Lower lobe of right lung (tissue), 2 donors: ENCODE measurements around the gene TTC7B. TPM values are rescaled to one million over a fixed set of nuclear protein-coding genes. Genes with fewer than 3 reads are reported as not detected.

Source experiments
- ATAC-seq, 2 donors: fragments of 200-7000 bp; cut with Tn5 transposase; one replicate each; pipeline ENCODE4 v1.9.1; 2020 to 2022; ENCODE audit warnings: mild to moderate bottlenecking in 2 of 2, moderate library complexity in 2 of 2
- DNase-seq: peaks from one replicate; pipeline ENCODE4 v3.0.0-alpha.2; 2020
- H3K27ac ChIP-seq: fragments of 200-600 bp; one replicate; pipeline ENCODE4 v1.8.0; 2022
- H3K27me3 ChIP-seq: fragments of 200-600 bp; one replicate; pipeline ENCODE4 v1.8.0; 2022; ENCODE audit warnings: low read depth
- H3K36me3 ChIP-seq: fragments of 200-600 bp; one replicate; pipeline ENCODE4 v1.8.0; 2022; ENCODE audit warnings: mild to moderate bottlenecking
- H3K4me1 ChIP-seq: fragments of 200-600 bp; one replicate; pipeline ENCODE4 v1.8.0; 2022
- H3K4me3 ChIP-seq: fragments of 200-600 bp; one replicate; pipeline ENCODE4 v1.8.0; 2022; ENCODE audit warnings: mild to moderate bottlenecking
- H3K9me3 ChIP-seq: fragments of 200-600 bp; one replicate; pipeline ENCODE4 v1.8.0; 2022
- intact Hi-C: fragments of 100-400 bp; cut with DNase I; formaldehyde crosslinking; loops from one replicate; pipeline ENCODE4 v1.11.0; 2022
- total RNA-seq: library from RNA; stranded (reverse); fragmentation: NEBNext Ultra II Directional; extraction: Animal tissue kit (Norgen Biotek cat#: 25700); gene quantifications from one replicate; pipeline ENCODE4 v1.2.1, GENCODE V29; 2021
- TF ChIP-seq, protein P1 (sequence below): fragments of 200-600 bp; IDR thresholded peaks from one replicate; pipeline ENCODE4 v1.8.0; 2022; ENCODE audit warnings: antibody characterized with exemption, mild to moderate bottlenecking
- donor health status: DM: no; HTN: yes; CAD: no; lungs with severe emphysema.

TTC7B gene
- total RNA-seq, 1 donor from 2014 or later, result 54.1 TPM

DNA sequence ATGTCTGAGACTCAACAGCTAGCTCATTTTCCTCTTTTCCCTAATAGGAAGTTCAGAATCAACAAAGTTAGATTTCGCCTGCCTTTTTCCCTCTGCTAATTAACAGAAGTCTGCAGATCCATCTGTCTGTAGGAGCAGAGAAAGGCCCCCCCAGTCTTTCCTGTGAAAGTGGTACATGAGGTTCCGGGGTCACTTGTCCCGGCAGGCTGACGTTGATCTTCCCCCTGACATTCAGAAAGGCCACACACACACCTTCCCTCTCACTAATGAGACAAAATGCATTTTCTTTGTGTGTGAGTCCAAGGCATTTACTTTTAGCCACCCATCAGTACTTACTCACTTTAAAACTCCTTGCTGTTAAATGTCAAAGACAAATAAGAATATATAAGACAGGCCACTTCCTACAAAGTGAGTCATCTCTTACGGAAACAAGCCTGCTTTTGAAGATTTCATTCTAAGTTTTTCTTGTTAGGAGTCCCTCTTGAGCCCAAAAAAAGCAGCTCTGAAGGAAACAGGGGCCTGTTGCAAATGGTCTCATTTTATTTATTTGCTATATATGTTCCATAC is 138.7 kb downstream of the TTC7B start:
- no peaks in the 10 kb centered on the region for H3K36me3 ChIP-seq
- DNase-seq (no peak), ATAC-seq (no peak)
- TF ChIP-seq, protein P1, sequence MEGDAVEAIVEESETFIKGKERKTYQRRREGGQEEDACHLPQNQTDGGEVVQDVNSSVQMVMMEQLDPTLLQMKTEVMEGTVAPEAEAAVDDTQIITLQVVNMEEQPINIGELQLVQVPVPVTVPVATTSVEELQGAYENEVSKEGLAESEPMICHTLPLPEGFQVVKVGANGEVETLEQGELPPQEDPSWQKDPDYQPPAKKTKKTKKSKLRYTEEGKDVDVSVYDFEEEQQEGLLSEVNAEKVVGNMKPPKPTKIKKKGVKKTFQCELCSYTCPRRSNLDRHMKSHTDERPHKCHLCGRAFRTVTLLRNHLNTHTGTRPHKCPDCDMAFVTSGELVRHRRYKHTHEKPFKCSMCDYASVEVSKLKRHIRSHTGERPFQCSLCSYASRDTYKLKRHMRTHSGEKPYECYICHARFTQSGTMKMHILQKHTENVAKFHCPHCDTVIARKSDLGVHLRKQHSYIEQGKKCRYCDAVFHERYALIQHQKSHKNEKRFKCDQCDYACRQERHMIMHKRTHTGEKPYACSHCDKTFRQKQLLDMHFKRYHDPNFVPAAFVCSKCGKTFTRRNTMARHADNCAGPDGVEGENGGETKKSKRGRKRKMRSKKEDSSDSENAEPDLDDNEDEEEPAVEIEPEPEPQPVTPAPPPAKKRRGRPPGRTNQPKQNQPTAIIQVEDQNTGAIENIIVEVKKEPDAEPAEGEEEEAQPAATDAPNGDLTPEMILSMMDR, result no peak
- no peaks in the 10 kb centered on the region for H3K27me3 ChIP-seq
- no peak overlapping the region for H3K4me3 ChIP-seq
- H3K9me3 ChIP-seq, result no peaks in the 10 kb centered on the region
- intact Hi-C loops, result no loop called here
- H3K4me1 ChIP-seq, result peaks cover 15% of the 10 kb centered on the region
- H3K27ac ChIP-seq, result peak overlapping the region; percentile 8

DNA sequence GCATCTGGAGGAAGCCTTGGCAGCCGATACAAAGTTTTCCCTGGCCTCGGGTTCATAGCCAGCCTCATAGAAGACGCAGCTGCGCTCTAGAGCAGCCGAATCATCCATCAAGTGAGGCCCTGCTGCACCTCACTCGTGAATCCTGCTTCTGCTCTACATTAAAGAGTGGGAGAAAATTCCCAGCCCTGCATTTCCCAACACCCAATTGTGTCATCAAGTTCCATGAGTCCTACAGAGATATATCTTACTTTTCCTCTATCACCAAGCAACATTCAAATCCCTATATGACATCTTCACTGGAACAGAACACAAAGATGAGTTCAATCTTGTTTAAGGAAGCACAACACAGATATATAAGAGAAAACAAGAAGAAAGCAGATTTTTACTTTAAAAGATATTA is 139.3 kb downstream of the TTC7B start:
- DNase-seq, result no peak
- Histone ChIP-seq H3K4me1 (peaks cover 15% of the 10 kb centered on the region), H3K4me3 (no peak overlapping the region), H3K36me3 (no peaks in the 10 kb centered on the region), H3K27me3 (no peaks in the 10 kb centered on the region), H3K9me3 (no peaks in the 10 kb centered on the region), H3K27ac (no peak overlapping the region)
- intact Hi-C loops, result no loop called here
- ATAC-seq, result no peak
- TF ChIP-seq, protein P1, result no peak

DNA sequence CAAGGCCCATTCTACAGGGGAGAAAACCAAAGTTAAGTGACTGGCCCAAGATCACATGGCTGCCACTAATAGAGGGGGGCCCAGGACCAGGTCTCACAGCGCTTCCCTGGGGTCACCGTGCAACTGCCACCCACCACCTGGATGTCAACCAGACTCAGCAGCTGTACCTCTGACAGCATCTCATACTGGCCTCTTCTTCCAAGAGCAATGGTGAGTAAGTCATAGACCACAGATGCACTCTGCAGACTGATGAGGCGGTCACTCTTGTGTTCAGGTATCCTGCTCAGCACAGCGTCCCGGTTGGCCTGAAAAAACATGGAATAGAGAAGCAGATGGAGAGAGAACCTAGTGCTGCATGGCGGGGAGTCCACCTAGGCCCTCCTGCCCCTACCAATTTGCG is 139.9 kb downstream of the TTC7B start:
- peaks cover 15% of the 10 kb centered on the region for H3K4me1 ChIP-seq
- no peaks in the 10 kb centered on the region for H3K27me3 ChIP-seq
- no peak for ATAC-seq
- DNase-seq, result no peak
- H3K27ac ChIP-seq, result no peak overlapping the region
- TF ChIP-seq, protein P1, result no peak
- H3K36me3 ChIP-seq, result no peaks in the 10 kb centered on the region
- intact Hi-C loops, result no loop called here
- no peak overlapping the region for H3K4me3 ChIP-seq
- no peaks in the 10 kb centered on the region for H3K9me3 ChIP-seq

DNA sequence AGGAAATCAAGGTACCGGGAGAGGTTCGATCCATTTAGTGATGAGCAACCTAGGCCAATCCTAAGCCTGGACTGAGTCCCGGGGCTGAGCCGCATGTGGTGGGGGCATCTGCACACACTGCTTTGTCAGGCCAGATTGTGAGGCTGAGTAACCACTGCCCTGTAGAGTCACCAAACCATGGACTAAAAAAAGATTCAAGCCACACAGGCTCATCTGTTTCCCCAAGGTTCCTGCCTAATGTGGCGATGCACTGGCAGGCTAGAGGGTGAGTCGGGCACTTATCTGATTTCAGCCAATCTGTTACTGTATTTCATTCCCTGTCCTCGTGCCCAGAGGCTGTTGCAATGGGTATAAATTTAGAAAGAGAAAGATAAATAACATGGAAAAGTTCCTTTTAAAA is 140.8 kb downstream of the TTC7B start:
- DNase-seq (no peak), ATAC-seq (no peak)
- Histone ChIP-seq H3K36me3 (no peaks in the 10 kb centered on the region), H3K27ac (no peak overlapping the region), H3K4me3 (no peak overlapping the region), H3K9me3 (no peaks in the 10 kb centered on the region), H3K4me1 (peaks cover 15% of the 10 kb centered on the region), H3K27me3 (no peaks in the 10 kb centered on the region)
- TF ChIP-seq, protein P1, result no peak
- intact Hi-C loops, result no loop called here

DNA sequence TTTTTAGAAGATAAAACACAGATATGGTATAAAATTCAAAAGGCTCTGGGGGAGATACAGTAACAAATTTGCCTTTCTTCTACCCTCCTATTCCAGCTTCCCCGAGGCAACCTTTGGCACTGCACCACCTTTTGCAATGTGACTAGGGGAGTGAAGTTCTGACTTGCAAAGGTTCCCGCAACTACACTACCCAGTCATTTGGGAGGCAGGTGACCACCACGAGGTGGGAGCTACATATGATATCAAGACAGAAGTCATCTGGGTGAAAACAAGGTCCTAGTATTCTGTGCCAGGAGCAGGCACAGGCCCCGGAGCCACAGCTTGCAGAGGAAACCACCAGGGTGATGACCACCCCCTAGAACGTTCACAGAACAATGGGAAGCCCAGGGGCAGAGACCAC is 141.5 kb downstream of the TTC7B start:
- intact Hi-C loops, result no loop called here
- no peaks in the 10 kb centered on the region for H3K27me3 ChIP-seq
- peaks cover 15% of the 10 kb centered on the region for H3K4me1 ChIP-seq
- ATAC-seq (no peak), DNase-seq (no peak)
- no peaks in the 10 kb centered on the region for H3K9me3 ChIP-seq
- no peaks in the 10 kb centered on the region for H3K36me3 ChIP-seq
- TF ChIP-seq, protein P1, result no peak
- no peak overlapping the region for H3K27ac ChIP-seq
- no peak overlapping the region for H3K4me3 ChIP-seq
